Smooth muscle cell (in vitro differentiated cells): ENCODE results near the gene XPO1. TPM values are rescaled to one million over a fixed set of nuclear protein-coding genes. Genes with fewer than 3 reads are reported as not detected.
"Not testable (repeated sequence)": the region's sequence is repeated elsewhere in the genome, so short reads cannot be mapped to it uniquely, and the experiment has no call there.

Experiments used
- DNase-seq: peaks from one replicate; lab custom pipeline; 2025; ENCODE audit not compliant: unreplicated experiment; lab: John Stamatoyannopoulos, UW
- H2AFZ ChIP-seq: fragments of 200-600 bp; sonication (generic); 2 replicates; pipeline ENCODE4 v1.6.0; 2016; ENCODE audit warnings: antibody characterized with exemption, low read depth, mild to moderate bottlenecking
- H3F3A ChIP-seq: fragments of 200-600 bp; sonication (generic); 2 replicates; pipeline ENCODE4 v1.6.0; 2017; ENCODE audit warnings: antibody characterized with exemption, low read depth
- H3K27ac ChIP-seq: fragments of 200-600 bp; sonication (generic); 2 replicates; pipeline ENCODE4 v1.5.1; 2016; ENCODE audit warnings: low read depth, mild to moderate bottlenecking
- H3K27me3 ChIP-seq: fragments of 200-600 bp; sonication (generic); 2 replicates; pipeline ENCODE4 v1.6.1; 2016; ENCODE audit warnings: low read depth, mild to moderate bottlenecking
- H3K36me3 ChIP-seq: fragments of 200-600 bp; sonication (generic); 2 replicates; pipeline ENCODE4 v1.5.1; 2016; ENCODE audit warnings: low read depth
- H3K4me1 ChIP-seq: fragments of 200-600 bp; sonication (generic); 2 replicates; pipeline ENCODE4 v1.5.1; 2016; ENCODE audit warnings: low read depth
- H3K4me2 ChIP-seq: fragments of 200-600 bp; sonication (generic); 2 replicates; pipeline ENCODE4 v1.6.0; 2016; ENCODE audit warnings: mild to moderate bottlenecking
- H3K4me3 ChIP-seq: fragments of 200-600 bp; sonication (generic); 2 replicates; pipeline ENCODE4 v1.5.1; 2016; ENCODE audit warnings: mild to moderate bottlenecking
- H3K79me2 ChIP-seq: fragments of 200-600 bp; sonication (generic); 2 replicates; pipeline ENCODE4 v1.6.0; 2016; ENCODE audit warnings: low read depth, mild to moderate bottlenecking
- H3K9ac ChIP-seq: fragments of 200-600 bp; sonication (generic); 2 replicates; pipeline ENCODE4 v1.6.0; 2016; ENCODE audit warnings: low read depth
- H3K9me3 ChIP-seq: fragments of 200-600 bp; sonication (generic); replicated peaks from 2 replicates; pipeline ENCODE4 v1.5.1; 2016; ENCODE audit warnings: low read depth
- H4K20me1 ChIP-seq: fragments of 200-600 bp; sonication (generic); 2 replicates; pipeline ENCODE4 v1.6.0; 2016; ENCODE audit warnings: low read depth
- CTCF ChIP-seq: fragments of 200-600 bp; sonication (generic); IDR thresholded peaks from 2 replicates; pipeline ENCODE4 v1.5.1; 2017; ENCODE audit warnings: borderline replicate concordance, mild to moderate bottlenecking, antibody characterized with exemption; ENCODE audit not compliant: insufficient read depth, poor library complexity, severe bottlenecking
- WGBS: methylation state at CpG from one replicate; pipeline ENCODE4 v1.1.7; 2016; ENCODE audit warnings: low lambda C conversion rate; 5-methylcytosine and 5-hydroxymethylcytosine counted together
- polyA plus RNA-seq: library from polyadenylated mRNA; unstranded; fragments of >200 nt; fragmentation: Nextera tagmentation; extraction: Ambion mirVana; gene quantifications from 2 replicates; pipeline ENCODE4 v1.2.1, GENCODE V29; 2016
- total RNA-seq: library from RNA; depleted of rRNA; stranded (reverse); fragments of >200 nt; gene quantifications from 2 replicates; pipeline ENCODE4 v1.2.3, GENCODE V29; 2014

XPO1 gene
- total and polyA plus RNA-seq, 2 experiments from 2014 or later: 42.6 to 449 TPM

- no peak overlapping the region for H3K9ac ChIP-seq
- no peak overlapping the region for H3K4me3 ChIP-seq
- no peaks in the 10 kb centered on the region for H3K27me3 ChIP-seq
- 94% methylated on average over 2 of the region's 2 CpGs for WGBS
- no peaks in the 10 kb centered on the region for H3K36me3 ChIP-seq
- no peaks in the 10 kb centered on the region for H3K9me3 ChIP-seq
- peak overlapping the region; percentile 90 for H3K27ac ChIP-seq
- no peak overlapping the region for H3K4me2 ChIP-seq
- DNase-seq: no peak
- TF ChIP-seq CTCF: no peak
- H3K79me2 ChIP-seq: peaks cover 100% of the 10 kb centered on the region
- peaks cover 7% of the 10 kb centered on the region for H3K4me1 ChIP-seq
- no peaks in the 10 kb centered on the region for H3F3A ChIP-seq
- H4K20me1 ChIP-seq: peaks cover 100% of the 10 kb centered on the region
- no peak overlapping the region for H2AFZ ChIP-seq
These were observed 76.8 kb downstream of the XPO1 start for GRCh38 chr2:61461404-61461803.

- H3K9ac ChIP-seq: peak overlapping the region; percentile 17
- H3K27ac ChIP-seq: peak overlapping the region; percentile 90
These were observed 78.0 kb downstream of the XPO1 start for GRCh38 chr2:61460163-61460562.

GRCh38 chr2:61456746-61457420 lies 81.3 kb downstream of the XPO1 start:
- no peaks in the 10 kb centered on the region for H3F3A ChIP-seq
- H3K4me1 ChIP-seq: no peaks in the 10 kb centered on the region
- H3K36me3 ChIP-seq: no peaks in the 10 kb centered on the region
- no peak overlapping the region for H3K4me3 ChIP-seq
- peaks cover 99% of the 10 kb centered on the region for H4K20me1 ChIP-seq
- H3K27me3 ChIP-seq: no peaks in the 10 kb centered on the region
- no peaks in the 10 kb centered on the region for H3K9me3 ChIP-seq
- H3K27ac ChIP-seq: no peak overlapping the region
- peaks cover 100% of the 10 kb centered on the region for H3K79me2 ChIP-seq
- WGBS: 95% methylated on average over 6 of the region's 6 CpGs
- TF ChIP-seq CTCF: no peak
- no peak overlapping the region for H2AFZ ChIP-seq
- no peak overlapping the region for H3K9ac ChIP-seq
- no peak for DNase-seq
- H3K4me2 ChIP-seq: no peak overlapping the region

More at GRCh38 chr2:61460163-61460562, 78.0 kb downstream of the XPO1 start:
- H3K4me2 ChIP-seq: peak overlapping the region; percentile 50
- no peaks in the 10 kb centered on the region for H3K36me3 ChIP-seq
- peaks cover 7% of the 10 kb centered on the region for H3K4me1 ChIP-seq
- no peak for TF ChIP-seq CTCF
- no peaks in the 10 kb centered on the region for H3F3A ChIP-seq
- DNase-seq: no peak
- H3K4me3 ChIP-seq: no peak overlapping the region
- WGBS: 17% methylated on average over 4 of the region's 4 CpGs
- no peak overlapping the region for H2AFZ ChIP-seq
- peaks cover 100% of the 10 kb centered on the region for H3K79me2 ChIP-seq
- H4K20me1 ChIP-seq: peaks cover 100% of the 10 kb centered on the region
- H3K9me3 ChIP-seq: no peaks in the 10 kb centered on the region
- H3K27me3 ChIP-seq: no peaks in the 10 kb centered on the region

- peaks cover 98% of the 10 kb centered on the region for H3K79me2 ChIP-seq
- H3K9ac ChIP-seq: no peak overlapping the region
- no peak overlapping the region for H3K4me2 ChIP-seq
- H3K36me3 ChIP-seq: no peaks in the 10 kb centered on the region
- H3K27ac ChIP-seq: no peak overlapping the region
- H3K4me3 ChIP-seq: no peak overlapping the region
- H3K27me3 ChIP-seq: no peaks in the 10 kb centered on the region
- no peaks in the 10 kb centered on the region for H3K9me3 ChIP-seq
- no peak for TF ChIP-seq CTCF
- 96% methylated on average over 5 of the region's 5 CpGs for WGBS
- H3F3A ChIP-seq: no peaks in the 10 kb centered on the region
- no peaks in the 10 kb centered on the region for H3K4me1 ChIP-seq
- peaks cover 98% of the 10 kb centered on the region for H4K20me1 ChIP-seq
- no peak for DNase-seq
- no peak overlapping the region for H2AFZ ChIP-seq
These were observed 81.9 kb downstream of the XPO1 start for GRCh38 chr2:61456070-61456745.

GRCh38 chr2:61454972-61455371 lies 83.2 kb downstream of the XPO1 start:
- H3K27me3 ChIP-seq, H2AFZ ChIP-seq, H3F3A ChIP-seq, H3K27ac ChIP-seq, H3K4me1 ChIP-seq, H3K36me3 ChIP-seq, H3K4me2 ChIP-seq, H3K9ac ChIP-seq, H3K4me3 ChIP-seq, H3K9me3 ChIP-seq, DNase-seq: not testable (repeated sequence)
- Histone ChIP-seq H4K20me1 (peaks cover 98% of the 10 kb centered on the region), H3K79me2 (peaks cover 98% of the 10 kb centered on the region)
- WGBS: 100% methylated on average over 8 of the region's 8 CpGs
